GM23338 (cell line): ENCODE results near the gene RELB.
A peak's percentile ranks its signal among the peaks of the same experiment; 100 is the strongest.

Experiments used
- CREB1 ChIP-seq: fragments of 250-450 bp; sonication (Bioruptor Pico); IDR thresholded peaks from 2 replicates; pipeline ENCODE4 v1.5.0; 2020; ENCODE audit warnings: low read depth, mild to moderate bottlenecking, moderate library complexity
- CTCF ChIP-seq, 2 experiments: fragments of 200-600 bp in 1 of 2; sonication (generic) in 1 of 2; conservative IDR thresholded peaks; 2 replicates each; pipeline versions ENCODE4 v1.5.1 to v1.6.1; 2016 to 2017; ENCODE audit warnings: antibody characterized with exemption in 2 of 2, low read depth in 2 of 2, mild to moderate bottlenecking in 2 of 2, moderate library complexity in 1 of 2
- ETS1 ChIP-seq: IDR thresholded peaks from 2 replicates; pipeline ENCODE4 v1.6.1; 2016; ENCODE audit warnings: antibody characterized with exemption
- EZH2 ChIP-seq: fragments of 200-600 bp; sonication (generic); IDR thresholded peaks from one replicate; pipeline ENCODE4 v1.8.0; 2017; ENCODE audit warnings: antibody characterized with exemption, mild to moderate bottlenecking, low read depth; ENCODE audit not compliant: unreplicated experiment
- EZH2phosphoT487 ChIP-seq: fragments of 200-600 bp; sonication (generic); IDR thresholded peaks from one replicate; pipeline ENCODE4 v1.8.1; 2018; ENCODE audit warnings: antibody characterized with exemption; ENCODE audit not compliant: unreplicated experiment
- JUNB ChIP-seq: IDR thresholded peaks from one replicate; pipeline ENCODE4 v1.6.1; 2016; ENCODE audit warnings: antibody characterized with exemption; ENCODE audit not compliant: unreplicated experiment
- NANOG ChIP-seq: IDR thresholded peaks from 2 replicates; pipeline ENCODE4 v1.6.1; 2016; ENCODE audit warnings: antibody characterized with exemption, borderline replicate concordance
- POLR2AphosphoS5 ChIP-seq: IDR thresholded peaks from 2 replicates; pipeline ENCODE4 v1.6.1; 2016; ENCODE audit warnings: antibody characterized with exemption, low read depth
- REST ChIP-seq: IDR thresholded peaks from one replicate; pipeline ENCODE4 v1.6.1; 2018; ENCODE audit warnings: antibody characterized with exemption; ENCODE audit not compliant: unreplicated experiment
- ZNF114 ChIP-seq: fragments of 250-450 bp; sonication (Bioruptor Pico); IDR thresholded peaks from 2 replicates; pipeline ENCODE4 v1.5.0; 2020; ENCODE audit warnings: mild to moderate bottlenecking, moderate library complexity
- ZNF331 ChIP-seq: fragments of 250-450 bp; sonication (Bioruptor Pico); IDR thresholded peaks from 2 replicates; pipeline ENCODE4 v1.5.0; 2020; ENCODE audit warnings: low read depth, mild to moderate bottlenecking, moderate library complexity

GRCh38 chr19:45076851-45077730, 75.8 kb downstream of the RELB start:
- no peak for TF ChIP-seq CTCF (conservative IDR thresholded peaks at IDR 0.05; ENCODE audit: low read depth in 2 of 2)
- no peak for TF ChIP-seq POLR2AphosphoS5
- TF ChIP-seq EZH2, result no peak
- TF ChIP-seq ZNF331, result no peak
- no peak for TF ChIP-seq JUNB
- TF ChIP-seq EZH2phosphoT487, result no peak
- no peak for TF ChIP-seq REST
- TF ChIP-seq CREB1, result no peak
- no peak for TF ChIP-seq ETS1
- TF ChIP-seq NANOG, result peak; percentile 40; the same call in 1 of the 2 replicates
- TF ChIP-seq ZNF114 (CRISPR knock-in tag), result no peak
